ENCODE measurements around the gene SDK1.
"Not testable (repeated sequence)": the region's sequence is repeated elsewhere in the genome, so short reads cannot be mapped to it uniquely, and the experiment has no call there.

SDK1 gene

GRCh38 chr7:4235596-4235995 is 934.5 kb downstream of the SDK1 start:
- H3K27me3 ChIP-seq (replicated peaks; ENCODE audit: control insufficient read depth, insufficient read depth, low read length) = no peaks in the 10 kb centered on the region
- no peaks in the 10 kb centered on the region for H3K9me3 ChIP-seq (ENCODE audit: control insufficient read depth, low read length)
- H3K9ac ChIP-seq (ENCODE audit: low read length) = no peak overlapping the region
- H3K4me3 ChIP-seq (ENCODE audit: low read length) = no peak overlapping the region
- H3K4me1 ChIP-seq (ENCODE audit: control insufficient read depth, insufficient read depth, low read length) = no peaks in the 10 kb centered on the region
- DNase-seq (ENCODE audit: low read depth) = no peak
- no peaks in the 10 kb centered on the region for H3K36me3 ChIP-seq (ENCODE audit: control insufficient read depth, insufficient read depth, low read length, severe bottlenecking)

GRCh38 chr7:4236389-4236788 is 935.3 kb downstream of the SDK1 start:
- Histone ChIP-seq H3K36me3 (ENCODE audit: control insufficient read depth, insufficient read depth, low read length, severe bottlenecking) (no peaks in the 10 kb centered on the region), H3K27me3 (replicated peaks; ENCODE audit: control insufficient read depth, insufficient read depth, low read length) (no peaks in the 10 kb centered on the region), H3K9me3 (ENCODE audit: control insufficient read depth, low read length) (no peaks in the 10 kb centered on the region), H3K4me1 (ENCODE audit: control insufficient read depth, insufficient read depth, low read length) (no peaks in the 10 kb centered on the region), H3K4me3 (ENCODE audit: low read length) (no peak overlapping the region), H3K9ac (ENCODE audit: low read length) (no peak overlapping the region)
- no peak for DNase-seq (ENCODE audit: low read depth)

GRCh38 chr7:4236873-4237272 is 935.8 kb downstream of the SDK1 start:
- DNase-seq (ENCODE audit: low read depth); H3K9me3 ChIP-seq (ENCODE audit: control insufficient read depth, low read length); H3K36me3 ChIP-seq (ENCODE audit: control insufficient read depth, insufficient read depth, low read length, severe bottlenecking): not testable (repeated sequence)

GRCh38 chr7:4237296-4238235 is 936.5 kb downstream of the SDK1 start:
- no peak for DNase-seq (ENCODE audit: low read depth)
- H3K27me3 ChIP-seq (replicated peaks; ENCODE audit: control insufficient read depth, insufficient read depth, low read length) = no peaks in the 10 kb centered on the region
- no peaks in the 10 kb centered on the region for H3K36me3 ChIP-seq (ENCODE audit: control insufficient read depth, insufficient read depth, low read length, severe bottlenecking)
- H3K9me3 ChIP-seq (ENCODE audit: control insufficient read depth, low read length) = no peaks in the 10 kb centered on the region
- no peak overlapping the region for H3K4me3 ChIP-seq (ENCODE audit: low read length)
- H3K9ac ChIP-seq (ENCODE audit: low read length) = no peak overlapping the region
- H3K4me1 ChIP-seq (ENCODE audit: control insufficient read depth, insufficient read depth, low read length) = no peaks in the 10 kb centered on the region

More at GRCh38 chr7:4236873-4237272, 935.8 kb downstream of the SDK1 start:
- not testable (repeated sequence) for H3K27me3 ChIP-seq (replicated peaks; ENCODE audit: control insufficient read depth, insufficient read depth, low read length); H3K9ac ChIP-seq (ENCODE audit: low read length); H3K4me3 ChIP-seq (ENCODE audit: low read length); H3K4me1 ChIP-seq (ENCODE audit: control insufficient read depth, insufficient read depth, low read length)

- no peak for DNase-seq (ENCODE audit: low read depth)
- no peak overlapping the region for H3K4me3 ChIP-seq (ENCODE audit: low read length)
- no peaks in the 10 kb centered on the region for H3K36me3 ChIP-seq (ENCODE audit: control insufficient read depth, insufficient read depth, low read length, severe bottlenecking)
- H3K27me3 ChIP-seq (replicated peaks; ENCODE audit: control insufficient read depth, insufficient read depth, low read length) = no peaks in the 10 kb centered on the region
- no peaks in the 10 kb centered on the region for H3K9me3 ChIP-seq (ENCODE audit: control insufficient read depth, low read length)
- no peak overlapping the region for H3K9ac ChIP-seq (ENCODE audit: low read length)
- H3K4me1 ChIP-seq (ENCODE audit: control insufficient read depth, insufficient read depth, low read length) = no peaks in the 10 kb centered on the region
Measured at GRCh38 chr7:4238861-4239260, 937.8 kb downstream of the SDK1 start.

GRCh38 chr7:4240042-4240441 is 939.0 kb downstream of the SDK1 start:
- DNase-seq (ENCODE audit: low read depth) = no peak
- no peaks in the 10 kb centered on the region for H3K4me1 ChIP-seq (ENCODE audit: control insufficient read depth, insufficient read depth, low read length)
- H3K4me3 ChIP-seq (ENCODE audit: low read length) = no peak overlapping the region
- peaks cover 7% of the 10 kb centered on the region for H3K9me3 ChIP-seq (ENCODE audit: control insufficient read depth, low read length)
- no peaks in the 10 kb centered on the region for H3K27me3 ChIP-seq (replicated peaks; ENCODE audit: control insufficient read depth, insufficient read depth, low read length)
- H3K36me3 ChIP-seq (ENCODE audit: control insufficient read depth, insufficient read depth, low read length, severe bottlenecking) = no peaks in the 10 kb centered on the region
- no peak overlapping the region for H3K9ac ChIP-seq (ENCODE audit: low read length)

GRCh38 chr7:4240520-4241303 is 939.7 kb downstream of the SDK1 start:
- DNase-seq (ENCODE audit: low read depth) = no peak
- Histone ChIP-seq H3K4me1 (ENCODE audit: control insufficient read depth, insufficient read depth, low read length) (no peaks in the 10 kb centered on the region), H3K9me3 (ENCODE audit: control insufficient read depth, low read length) (peaks cover 7% of the 10 kb centered on the region), H3K36me3 (ENCODE audit: control insufficient read depth, insufficient read depth, low read length, severe bottlenecking) (no peaks in the 10 kb centered on the region), H3K27me3 (replicated peaks; ENCODE audit: control insufficient read depth, insufficient read depth, low read length) (no peaks in the 10 kb centered on the region), H3K4me3 (ENCODE audit: low read length) (no peak overlapping the region), H3K9ac (ENCODE audit: low read length) (no peak overlapping the region)

GRCh38 chr7:4241304-4241612 is 940.2 kb downstream of the SDK1 start:
- no peak overlapping the region for H3K9ac ChIP-seq (ENCODE audit: low read length)
- H3K27me3 ChIP-seq (replicated peaks; ENCODE audit: control insufficient read depth, insufficient read depth, low read length) = no peaks in the 10 kb centered on the region
- H3K4me3 ChIP-seq (ENCODE audit: low read length) = no peak overlapping the region
- H3K36me3 ChIP-seq (ENCODE audit: control insufficient read depth, insufficient read depth, low read length, severe bottlenecking) = no peaks in the 10 kb centered on the region
- H3K4me1 ChIP-seq (ENCODE audit: control insufficient read depth, insufficient read depth, low read length) = no peaks in the 10 kb centered on the region
- peaks cover 7% of the 10 kb centered on the region for H3K9me3 ChIP-seq (ENCODE audit: control insufficient read depth, low read length)
- no peak for DNase-seq (ENCODE audit: low read depth)

- Histone ChIP-seq H3K36me3 (ENCODE audit: control insufficient read depth, insufficient read depth, low read length, severe bottlenecking) (no peaks in the 10 kb centered on the region), H3K4me1 (ENCODE audit: control insufficient read depth, insufficient read depth, low read length) (no peaks in the 10 kb centered on the region), H3K9ac (ENCODE audit: low read length) (no peak overlapping the region), H3K9me3 (ENCODE audit: control insufficient read depth, low read length) (peaks cover 7% of the 10 kb centered on the region), H3K4me3 (ENCODE audit: low read length) (no peak overlapping the region), H3K27me3 (replicated peaks; ENCODE audit: control insufficient read depth, insufficient read depth, low read length) (no peaks in the 10 kb centered on the region)
- DNase-seq (ENCODE audit: low read depth) = no peak
Measured at GRCh38 chr7:4241791-4242190, 940.7 kb downstream of the SDK1 start.

- Histone ChIP-seq H3K36me3 (ENCODE audit: control insufficient read depth, insufficient read depth, low read length, severe bottlenecking) (no peaks in the 10 kb centered on the region), H3K27me3 (replicated peaks; ENCODE audit: control insufficient read depth, insufficient read depth, low read length) (no peaks in the 10 kb centered on the region), H3K9me3 (ENCODE audit: control insufficient read depth, low read length) (peaks cover 7% of the 10 kb centered on the region), H3K9ac (ENCODE audit: low read length) (no peak overlapping the region), H3K4me1 (ENCODE audit: control insufficient read depth, insufficient read depth, low read length) (no peaks in the 10 kb centered on the region), H3K4me3 (ENCODE audit: low read length) (no peak overlapping the region)
- no peak for DNase-seq (ENCODE audit: low read depth)
Measured at GRCh38 chr7:4242706-4243105, 941.7 kb downstream of the SDK1 start.

- no peak overlapping the region for H3K9ac ChIP-seq (ENCODE audit: low read length)
- no peak overlapping the region for H3K4me3 ChIP-seq (ENCODE audit: low read length)
- H3K36me3 ChIP-seq (ENCODE audit: control insufficient read depth, insufficient read depth, low read length, severe bottlenecking) = no peaks in the 10 kb centered on the region
- H3K27me3 ChIP-seq (replicated peaks; ENCODE audit: control insufficient read depth, insufficient read depth, low read length) = no peaks in the 10 kb centered on the region
- DNase-seq (ENCODE audit: low read depth) = no peak
- H3K9me3 ChIP-seq (ENCODE audit: control insufficient read depth, low read length) = peaks cover 7% of the 10 kb centered on the region
- H3K4me1 ChIP-seq (ENCODE audit: control insufficient read depth, insufficient read depth, low read length) = no peaks in the 10 kb centered on the region
Measured at GRCh38 chr7:4244041-4244440, 943.0 kb downstream of the SDK1 start.

Data from adipocyte (in vitro differentiated cells).